HT1080 (cell line): ENCODE results near the gene CAPNS2. TPM values are rescaled to one million over a fixed set of nuclear protein-coding genes. Genes with fewer than 3 reads are reported as not detected.
A peak's percentile ranks its signal among the peaks of the same experiment; 100 is the strongest.

Source experiments
- DNase-seq: peaks from one replicate; pipeline ENCODE4 v3.0.0-alpha.2; 2015; ENCODE audit warnings: low read depth
- polyA plus RNA-seq, 2 experiments: library from polyadenylated mRNA; depleted of rRNA; stranded (reverse); fragments of >200 nt; gene quantifications; 2 replicates each; pipeline ENCODE4 v1.2.3, GENCODE V29; 2015
- total RNA-seq: library from RNA; depleted of rRNA; stranded (reverse); fragments of >200 nt; shearing (Covaris generic); gene quantifications from 2 replicates; pipeline ENCODE4 v1.2.3, GENCODE V29; 2014; rRNA removed

Gene CAPNS2
- total RNA-seq = 0.08 TPM in 1 of 2 replicates, not detected in the other
- 0.11 TPM in 1 of 2 replicates, not detected in the other for polyA plus RNA-seq (2015; cell fraction: cytosol; rRNA removed)
- 0.76 TPM in 1 of 2 replicates, not detected in the other for polyA plus RNA-seq (2015; cell fraction: nucleus; rRNA removed)

GRCh38 chr16:55566432-55567175 is at the start of gene CAPNS2:
Gene CAPNS2, plus strand, starts transcription at chr16:55566684. Its CDS starts 73 bp downstream, at chr16:55566757.
- no peak for DNase-seq

- DNase-seq = no peak
These were observed 44.7 kb upstream of the CAPNS2 start for GRCh38 chr16:55521792-55522191.

GRCh38 chr16:55526441-55526840 is 40.0 kb upstream of the CAPNS2 start:
- no peak for DNase-seq

GRCh38 chr16:55527885-55528284 is 38.6 kb upstream of the CAPNS2 start:
- DNase-seq = no peak

GRCh38 chr16:55529018-55529417 is 37.5 kb upstream of the CAPNS2 start:
- DNase-seq = no peak

- DNase-seq = no peak
These were observed 36.1 kb upstream of the CAPNS2 start for GRCh38 chr16:55530316-55530856.

GRCh38 chr16:55532227-55532626 is 34.3 kb upstream of the CAPNS2 start:
- DNase-seq = no peak

GRCh38 chr16:55534756-55535155 is 31.7 kb upstream of the CAPNS2 start:
- no peak for DNase-seq

GRCh38 chr16:55539049-55539448 is 27.4 kb upstream of the CAPNS2 start:
- DNase-seq = peak; percentile 32

- DNase-seq = no peak
These were observed 27.0 kb upstream of the CAPNS2 start for GRCh38 chr16:55539488-55539887.

GRCh38 chr16:55540221-55540620 is 26.3 kb upstream of the CAPNS2 start:
- DNase-seq = no peak

GRCh38 chr16:55542459-55543082 is 23.9 kb upstream of the CAPNS2 start:
- peak; percentile 79 for DNase-seq

- peak; percentile 49 for DNase-seq
These were observed 23.0 kb upstream of the CAPNS2 start for GRCh38 chr16:55543472-55543871.

- peak; percentile 85 for DNase-seq
These were observed 13.9 kb upstream of the CAPNS2 start for GRCh38 chr16:55552621-55553020.

GRCh38 chr16:55555436-55555835 is 11.0 kb upstream of the CAPNS2 start:
- no peak for DNase-seq

GRCh38 chr16:55557186-55557585 is 9.3 kb upstream of the CAPNS2 start:
- DNase-seq = no peak

- peak; percentile 18 for DNase-seq
These were observed 7.3 kb upstream of the CAPNS2 start for GRCh38 chr16:55559233-55559632.

GRCh38 chr16:55559933-55560516 is 6.5 kb upstream of the CAPNS2 start:
- DNase-seq = no peak

GRCh38 chr16:55561319-55561848 is 5.1 kb upstream of the CAPNS2 start:
- no peak for DNase-seq

- no peak for DNase-seq
These were observed 3.5 kb upstream of the CAPNS2 start for GRCh38 chr16:55562936-55563335.

- DNase-seq = peak; percentile 31
These were observed 2.7 kb upstream of the CAPNS2 start for GRCh38 chr16:55563797-55564196.

- DNase-seq = no peak
These were observed 1.4 kb upstream of the CAPNS2 start for GRCh38 chr16:55565086-55565485.
